Upper lobe of left lung (tissue), 6 donors: ENCODE measurements around the gene CNNM4. TPM values are rescaled to one million over a fixed set of nuclear protein-coding genes. Genes with fewer than 3 reads are reported as not detected.

Source experiments
- ATAC-seq, 2 donors: fragments of 200-7000 bp; cut with Tn5 transposase; one replicate each; pipeline ENCODE4 v1.9.1; 2022; ENCODE audit warnings: mild to moderate bottlenecking in 2 of 2, moderate library complexity in 2 of 2; ENCODE audit not compliant: low FRiP score in 2 of 2
- DNase-seq, 2 donors: peaks; one replicate each; pipeline ENCODE4 v3.0.0-alpha.2; 2019 to 2020
- H3K27ac ChIP-seq, 4 donors: fragments of 200-600 bp; sonication (generic); one replicate each; pipeline ENCODE4 v1.5.1; 2016 to 2019
- H3K27me3 ChIP-seq, 4 donors: fragments of 200-600 bp; sonication (generic); one replicate each; pipeline ENCODE4 v1.5.1; 2017 to 2019
- H3K36me3 ChIP-seq, 4 donors: fragments of 200-600 bp; sonication (generic); one replicate each; pipeline ENCODE4 v1.5.1; 2016 to 2019
- H3K4me1 ChIP-seq, 4 donors: fragments of 200-600 bp; sonication (generic); one replicate each; pipeline ENCODE4 v1.5.1; 2018 to 2019
- H3K4me3 ChIP-seq, 4 donors: fragments of 200-600 bp; sonication (generic); one replicate each; pipeline ENCODE4 v1.5.1; 2017 to 2019; ENCODE audit warnings: mild to moderate bottlenecking in 2 of 4, moderate library complexity in 1 of 4
- H3K9me3 ChIP-seq, 4 donors: fragments of 200-600 bp; sonication (generic); one replicate each; pipeline ENCODE4 v1.5.1; 2018 to 2019
- CTCF ChIP-seq, 6 experiments: fragments of 450-650 bp in 4 of 6; fragments of 200-600 bp in 2 of 6; sonication (generic) in 2 of 6; IDR thresholded peaks; one replicate each; pipeline ENCODE4 v1.5.1; 2016 to 2019; ENCODE audit warnings: antibody characterized with exemption in 6 of 6
- EP300 ChIP-seq, 4 donors: sonication (generic); formaldehyde crosslinking; IDR thresholded peaks; one replicate each; pipeline ENCODE4 v1.5.1; 2017; ENCODE audit warnings: antibody characterized with exemption in 4 of 4, control low read depth in 2 of 4
- POLR2A ChIP-seq, 4 donors: fragments of 450-650 bp; IDR thresholded peaks; one replicate each; pipeline ENCODE4 v1.5.1; 2016 to 2017; ENCODE audit warnings: antibody characterized with exemption in 4 of 4, mild to moderate bottlenecking in 2 of 4
- POLR2AphosphoS5 ChIP-seq, 2 donors: sonication (generic); formaldehyde crosslinking; IDR thresholded peaks; one replicate each; pipeline ENCODE4 v1.5.1; 2017; ENCODE audit warnings: antibody characterized with exemption in 2 of 2
- WGBS, 2 donors: methylation state at CpG; one replicate each; pipeline ENCODE4 v1.1.5; 2017 to 2018; 5-methylcytosine and 5-hydroxymethylcytosine counted together
- total RNA-seq, 6 donors: library from RNA; depleted of rRNA in 4 of 6; stranded (reverse); fragments of >200 nt in 4 of 6; gene quantifications; one replicate each; pipeline versions ENCODE4 v1.1.0 to v1.2.1, GENCODE V29; 2016 to 2021
- donor health status: DM: no; HTN: no; CAD: no; lungs with moderate emphysema.
- donor health status: DM: no; HTN: yes; CAD: no; lungs with severe emphysema.

The CNNM4 gene
- total RNA-seq, 6 donors from 2014 or later, result 12.8 to 26.9 (median 22.1) TPM

GRCh38 chr2:96747061-96747617, 13.6 kb upstream of the CNNM4 start:
- DNase-seq (no peak), ATAC-seq (peak in 1 of 2 donors; percentile 37)
- 59 to 76% methylated on average over 6 of the region's 6 CpGs for WGBS, 2 donors
- no peaks in the 10 kb centered on the region for H3K9me3 ChIP-seq
- no peaks in the 10 kb centered on the region for H3K36me3 ChIP-seq
- H3K27me3 ChIP-seq, result no peaks in the 10 kb centered on the region
- H3K4me1 ChIP-seq, result no peaks in the 10 kb centered on the region
- no peak overlapping the region for H3K4me3 ChIP-seq
- TF ChIP-seq EP300 (IDR thresholded peaks at IDR 0.05) (no peak), CTCF (IDR thresholded peaks at IDR 0.05) (no peak), POLR2AphosphoS5 (IDR thresholded peaks at IDR 0.05) (no peak), POLR2A (IDR thresholded peaks at IDR 0.05) (no peak)
- H3K27ac ChIP-seq, result no peak overlapping the region

- H3K36me3 ChIP-seq, result no peaks in the 10 kb centered on the region
- no peak for TF ChIP-seq CTCF (IDR thresholded peaks at IDR 0.05)
- no peak for TF ChIP-seq EP300 (IDR thresholded peaks at IDR 0.05)
- no peak for TF ChIP-seq POLR2AphosphoS5 (IDR thresholded peaks at IDR 0.05)
- no peak for TF ChIP-seq POLR2A (IDR thresholded peaks at IDR 0.05)
- H3K27me3 ChIP-seq, result no peaks in the 10 kb centered on the region
- H3K4me3 ChIP-seq, result no peak overlapping the region
- ATAC-seq (no peak), DNase-seq (no peak)
- 87 to 91% methylated on average over 9 of the region's 9 CpGs for WGBS, 2 donors
- no peaks in the 10 kb centered on the region for H3K9me3 ChIP-seq
- no peaks in the 10 kb centered on the region for H3K4me1 ChIP-seq
- H3K27ac ChIP-seq, result no peak overlapping the region
Measured at GRCh38 chr2:96751800-96752199, 8.9 kb upstream of the CNNM4 start.

- ATAC-seq (no peak), DNase-seq (no peak)
- H3K4me1 ChIP-seq, result no peaks in the 10 kb centered on the region
- H3K4me3 ChIP-seq, result no peak overlapping the region
- H3K9me3 ChIP-seq, result no peaks in the 10 kb centered on the region
- no peaks in the 10 kb centered on the region for H3K27me3 ChIP-seq
- H3K27ac ChIP-seq, result no peak overlapping the region
- 51 to 53% methylated on average over 7 of the region's 7 CpGs for WGBS, 2 donors
- no peaks in the 10 kb centered on the region for H3K36me3 ChIP-seq
- TF ChIP-seq EP300 (IDR thresholded peaks at IDR 0.05) (no peak), CTCF (IDR thresholded peaks at IDR 0.05) (no peak), POLR2A (IDR thresholded peaks at IDR 0.05) (no peak), POLR2AphosphoS5 (IDR thresholded peaks at IDR 0.05) (no peak)
Measured at GRCh38 chr2:96753661-96754282, 6.9 kb upstream of the CNNM4 start.

- Histone ChIP-seq H3K36me3 (no peaks in the 10 kb centered on the region), H3K27me3 (no peaks in the 10 kb centered on the region), H3K27ac (no peak overlapping the region), H3K9me3 (no peaks in the 10 kb centered on the region), H3K4me3 (no peak overlapping the region), H3K4me1 (no peaks in the 10 kb centered on the region)
- ATAC-seq (no peak), DNase-seq (no peak)
- TF ChIP-seq POLR2A (IDR thresholded peaks at IDR 0.05) (no peak), CTCF (IDR thresholded peaks at IDR 0.05) (no peak), POLR2AphosphoS5 (IDR thresholded peaks at IDR 0.05) (no peak), EP300 (IDR thresholded peaks at IDR 0.05) (no peak)
Measured at GRCh38 chr2:96754317-96754716, 6.4 kb upstream of the CNNM4 start.
